Uterus (tissue), 2 donors: Measurements from ENCODE around the gene SLC6A19.

Source experiments
- CTCF ChIP-seq, 4 experiments: fragments of 200-600 bp in 2 of 4; fragments of 450-650 bp in 2 of 4; sonication (generic) in 2 of 4; IDR thresholded peaks; one replicate each; pipeline ENCODE4 v1.5.1; 2016 to 2019; ENCODE audit warnings: antibody characterized with exemption in 4 of 4, mild to moderate bottlenecking in 2 of 4, moderate library complexity in 1 of 4
- POLR2A ChIP-seq, 2 donors: fragments of 450-650 bp; IDR thresholded peaks; one replicate each; pipeline ENCODE4 v1.6.1; 2016; ENCODE audit warnings: antibody characterized with exemption in 2 of 2, mild to moderate bottlenecking in 1 of 2, moderate library complexity in 1 of 2

GRCh38 chr5:1190278-1190677, 11.1 kb upstream of the SLC6A19 start:
- no peak for TF ChIP-seq CTCF (IDR thresholded peaks at IDR 0.05)
- no peak for TF ChIP-seq POLR2A (IDR thresholded peaks at IDR 0.05)
